Sigmoid colon (tissue), 4 donors: ENCODE measurements around the gene ABCA9.

ENCODE experiments used
- EP300 ChIP-seq, 4 donors: sonication (generic); formaldehyde crosslinking; IDR thresholded peaks; one replicate each; pipeline ENCODE4 v1.6.1; 2017; ENCODE audit warnings: antibody characterized with exemption in 4 of 4
- POLR2AphosphoS5 ChIP-seq, 4 donors: sonication (generic); formaldehyde crosslinking; IDR thresholded peaks; one replicate each; pipeline ENCODE4 v1.6.1; 2017; ENCODE audit warnings: antibody characterized with exemption in 4 of 4
- TF ChIP-seq, protein P1 (sequence below), 4 experiments: fragments of 450-650 bp in 3 of 4; fragments of 200-600 bp in 1 of 4; IDR thresholded peaks; one replicate each; pipeline ENCODE4 v1.5.1; 2016 to 2019; ENCODE audit warnings: antibody characterized with exemption in 4 of 4, mild to moderate bottlenecking in 3 of 4, moderate library complexity in 2 of 4

DNA sequence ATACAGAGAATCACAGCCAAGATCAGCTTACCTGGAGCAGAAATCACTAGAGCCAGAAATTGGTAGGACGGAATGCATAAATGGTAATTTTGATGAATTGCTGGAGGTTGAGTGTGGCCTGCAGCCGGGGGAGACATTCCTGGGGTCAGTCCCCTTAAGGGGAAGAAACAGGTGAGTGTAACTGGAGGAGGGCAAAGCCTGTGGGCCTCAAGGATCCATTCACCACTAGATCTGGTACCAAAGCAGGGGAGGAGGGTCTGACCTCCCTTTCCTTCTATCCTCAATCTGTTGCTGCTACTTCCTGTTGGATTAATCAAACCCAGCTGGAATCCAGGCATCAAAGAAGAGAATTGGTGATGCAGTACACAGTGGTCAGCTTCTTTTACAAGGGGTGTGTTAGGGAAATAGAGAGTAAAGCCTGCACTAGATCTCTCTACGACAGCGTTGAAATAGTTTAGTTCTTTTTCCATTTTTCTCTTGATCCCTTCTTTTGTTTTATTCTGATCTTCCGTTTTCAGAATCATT lies 8.6 kb upstream of the ABCA9 start:
- no peak for TF ChIP-seq EP300 (IDR thresholded peaks at IDR 0.05)
- TF ChIP-seq, protein P1, sequence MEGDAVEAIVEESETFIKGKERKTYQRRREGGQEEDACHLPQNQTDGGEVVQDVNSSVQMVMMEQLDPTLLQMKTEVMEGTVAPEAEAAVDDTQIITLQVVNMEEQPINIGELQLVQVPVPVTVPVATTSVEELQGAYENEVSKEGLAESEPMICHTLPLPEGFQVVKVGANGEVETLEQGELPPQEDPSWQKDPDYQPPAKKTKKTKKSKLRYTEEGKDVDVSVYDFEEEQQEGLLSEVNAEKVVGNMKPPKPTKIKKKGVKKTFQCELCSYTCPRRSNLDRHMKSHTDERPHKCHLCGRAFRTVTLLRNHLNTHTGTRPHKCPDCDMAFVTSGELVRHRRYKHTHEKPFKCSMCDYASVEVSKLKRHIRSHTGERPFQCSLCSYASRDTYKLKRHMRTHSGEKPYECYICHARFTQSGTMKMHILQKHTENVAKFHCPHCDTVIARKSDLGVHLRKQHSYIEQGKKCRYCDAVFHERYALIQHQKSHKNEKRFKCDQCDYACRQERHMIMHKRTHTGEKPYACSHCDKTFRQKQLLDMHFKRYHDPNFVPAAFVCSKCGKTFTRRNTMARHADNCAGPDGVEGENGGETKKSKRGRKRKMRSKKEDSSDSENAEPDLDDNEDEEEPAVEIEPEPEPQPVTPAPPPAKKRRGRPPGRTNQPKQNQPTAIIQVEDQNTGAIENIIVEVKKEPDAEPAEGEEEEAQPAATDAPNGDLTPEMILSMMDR (IDR thresholded peaks at IDR 0.05), result no peak
- TF ChIP-seq POLR2AphosphoS5 (IDR thresholded peaks at IDR 0.05), result no peak
